Activated CD4-positive, alpha-beta T cell treated with anti-CD3 and anti-CD28 coated beads, Interleukin-2, amount 10 ng/mL, durations not matched to agents 7 days and 5 days (primary cell): ENCODE data around the gene FRAT1. TPM values are rescaled to one million over a fixed set of nuclear protein-coding genes. Genes with fewer than 3 reads are reported as not detected.

Source experiments
- CTCF ChIA-PET: fragments of 350-600 bp; sonication (Branson Sonifier 250); formaldehyde crosslinking; loops from one replicate; lab custom pipeline; 2021; ENCODE audit warnings: antibody characterized with exemption; lab: Charles Lee
- POLR2A ChIA-PET: fragments of 350-600 bp; sonication (Branson Sonifier 250); formaldehyde crosslinking; loops from one replicate; lab custom pipeline; 2021; ENCODE audit warnings: antibody characterized with exemption; lab: Charles Lee
- DNase-seq: peaks from one replicate; pipeline ENCODE4 v3.0.0-alpha.2; 2020
- H3K27ac Mint-ChIP-seq: one replicate; pipeline ENCODE4 v1.8.0; 2021; ENCODE audit warnings: mild to moderate bottlenecking, moderate library complexity, mixed read lengths
- H3K27me3 Mint-ChIP-seq: one replicate; pipeline ENCODE4 v1.8.0; 2021; ENCODE audit warnings: mixed read lengths
- H3K36me3 Mint-ChIP-seq: one replicate; pipeline ENCODE4 v1.8.0; 2021; ENCODE audit warnings: low read depth, mixed read lengths
- H3K4me1 Mint-ChIP-seq: one replicate; pipeline ENCODE4 v1.8.0; 2021; ENCODE audit warnings: mixed read lengths
- H3K4me3 Mint-ChIP-seq: one replicate; pipeline ENCODE4 v1.8.0; 2021; ENCODE audit warnings: mild to moderate bottlenecking, moderate library complexity, mixed read lengths
- H3K9me3 Mint-ChIP-seq: one replicate; pipeline ENCODE4 v1.8.0; 2021; ENCODE audit warnings: mixed read lengths
- total RNA-seq, 2 experiments: library from RNA; stranded (reverse); gene quantifications; one replicate each; pipeline ENCODE4 v1.2.3, GENCODE V29; 2021

Gene FRAT1
- total RNA-seq, 2 experiments from 2014 or later: 5.8 to 6.2 TPM

DNA sequence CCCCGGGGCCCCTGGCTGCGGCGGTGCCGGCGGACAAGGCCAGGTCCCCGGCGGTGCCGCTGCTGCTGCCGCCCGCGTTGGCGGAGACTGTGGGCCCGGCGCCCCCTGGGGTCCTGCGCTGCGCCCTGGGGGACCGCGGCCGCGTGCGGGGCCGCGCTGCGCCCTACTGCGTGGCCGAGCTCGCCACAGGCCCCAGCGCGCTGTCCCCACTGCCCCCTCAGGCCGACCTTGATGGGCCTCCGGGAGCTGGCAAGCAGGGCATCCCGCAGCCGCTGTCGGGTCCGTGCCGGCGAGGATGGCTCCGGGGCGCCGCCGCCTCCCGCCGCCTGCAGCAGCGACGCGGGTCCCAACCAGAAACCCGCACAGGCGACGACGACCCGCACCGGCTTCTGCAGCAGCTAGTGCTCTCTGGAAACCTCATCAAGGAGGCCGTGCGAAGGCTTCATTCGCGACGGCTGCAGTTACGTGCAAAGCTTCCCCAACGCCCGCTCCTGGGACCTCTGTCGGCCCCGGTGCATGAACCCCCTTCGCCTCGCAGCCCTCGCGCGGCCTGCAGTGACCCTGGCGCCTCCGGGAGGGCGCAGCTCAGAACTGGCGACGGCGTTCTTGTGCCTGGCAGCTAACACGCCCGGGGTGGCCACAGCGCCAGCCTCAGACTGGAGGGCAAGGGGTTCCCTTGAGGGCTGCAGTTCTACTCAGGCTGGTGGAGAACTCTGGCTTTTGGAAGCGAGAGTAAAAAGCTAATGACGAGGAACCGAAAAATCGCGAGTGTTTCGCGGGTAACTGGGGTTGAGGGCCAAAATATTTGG is 804 bp downstream of the FRAT1 start:
- POLR2A ChIA-PET: no interaction called here
- Mint-ChIP-seq H3K9me3 (no peaks in the 10 kb centered on the region), H3K36me3 (peaks cover 2% of the 10 kb centered on the region), H3K4me1 (peaks cover 29% of the 10 kb centered on the region), H3K27ac (peak overlapping the region; percentile 88), H3K4me3 (peak overlapping the region; percentile 80), H3K27me3 (peaks cover 9% of the 10 kb centered on the region)
- CTCF ChIA-PET: interaction anchor here (0.5 to 2.0 kb wide), 8 partner anchors 9 to 81 kb away, joined by 3 to 9 read pairs (median 4); partner anchors contain the start of genes FRAT2 and RRP12
- peak; percentile 54 for DNase-seq

DNA sequence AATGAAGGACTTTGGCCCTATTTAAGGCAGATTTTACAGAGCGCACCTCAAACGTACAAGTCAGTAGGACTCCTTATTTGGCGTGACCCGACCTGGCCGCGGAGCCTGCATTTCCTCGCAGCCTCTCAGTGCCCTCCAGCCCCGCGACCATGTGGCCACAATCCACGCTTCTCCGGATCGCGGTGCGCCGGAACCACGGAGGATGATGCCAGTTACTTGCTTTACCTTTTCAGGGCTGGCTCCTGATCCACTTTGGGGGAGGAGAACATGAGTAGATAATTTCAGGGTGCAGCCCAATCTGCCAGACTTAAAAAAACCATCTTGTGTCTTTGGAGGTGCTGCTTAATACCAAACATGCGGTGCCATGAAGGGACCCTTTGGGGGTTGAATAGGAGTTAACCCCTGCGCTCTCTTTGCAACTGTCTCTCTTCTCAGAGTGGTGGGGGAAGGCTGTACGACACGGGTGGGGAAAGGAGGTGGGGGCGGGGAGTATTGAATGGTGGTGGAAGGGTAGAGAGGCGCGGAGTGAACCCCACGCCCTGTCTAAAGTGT is 1.5 kb downstream of the FRAT1 start:
- ChIA-PET POLR2A (no interaction called here), CTCF (interaction anchor here (1.0 to 2.0 kb wide), 3 partner anchors 8 to 12 kb away, joined by 4 to 9 read pairs (median 5); no protein-coding TSS in a partner anchor)
- Mint-ChIP-seq H3K9me3 (no peaks in the 10 kb centered on the region), H3K4me3 (peak overlapping the region; percentile 80), H3K27me3 (peaks cover 9% of the 10 kb centered on the region), H3K27ac (peak overlapping the region; percentile 88), H3K4me1 (peaks cover 29% of the 10 kb centered on the region), H3K36me3 (peaks cover 2% of the 10 kb centered on the region)
- DNase-seq: peak; percentile 18

DNA sequence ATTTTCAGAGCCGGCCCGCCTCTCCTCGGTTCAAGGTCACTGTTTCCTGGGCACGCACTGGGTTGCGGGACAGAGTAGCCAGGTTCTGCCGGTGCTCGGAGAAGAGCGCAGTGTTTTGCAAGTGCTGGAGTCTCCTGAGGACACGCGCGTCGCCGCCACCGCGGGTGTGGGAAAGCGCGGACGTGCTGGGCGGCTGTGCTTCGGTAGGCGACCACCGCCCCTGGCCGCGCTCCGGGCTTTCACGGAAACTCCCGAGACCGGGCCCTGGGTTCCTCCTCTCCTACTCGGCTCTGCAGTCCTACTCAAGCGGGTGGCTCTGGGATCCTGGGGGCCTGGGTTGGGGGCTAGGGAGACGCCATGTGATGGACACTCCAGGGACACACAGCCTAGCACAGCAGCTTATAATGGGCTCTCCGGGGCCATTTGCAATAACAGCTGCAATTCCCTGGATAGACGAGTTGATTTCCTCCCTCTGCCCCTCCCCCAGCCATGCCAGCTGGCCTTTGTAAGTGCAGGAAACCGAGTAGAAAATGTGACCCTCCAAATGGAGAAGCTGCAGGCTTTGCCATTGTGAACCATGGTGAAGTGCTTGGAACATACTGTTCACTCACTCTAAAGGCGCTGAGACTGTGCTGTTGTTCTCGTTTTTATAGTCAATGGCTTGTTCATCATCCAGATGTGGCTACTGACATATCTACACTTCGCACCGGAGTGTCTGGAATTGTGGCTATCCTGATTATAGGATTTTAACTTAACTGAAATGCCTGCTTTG is 2.1 kb downstream of the FRAT1 start:
- Mint-ChIP-seq H3K4me3 (peak overlapping the region; percentile 80), H3K9me3 (no peaks in the 10 kb centered on the region), H3K27ac (peak overlapping the region; percentile 88), H3K36me3 (peaks cover 2% of the 10 kb centered on the region), H3K4me1 (peaks cover 31% of the 10 kb centered on the region), H3K27me3 (peaks cover 9% of the 10 kb centered on the region)
- DNase-seq: no peak
- POLR2A ChIA-PET: interaction anchor here (0.6 kb wide), 1 partner anchor 21 kb away, joined by 6 read pairs; no protein-coding TSS in a partner anchor
- CTCF ChIA-PET: interaction anchor here (0.7 to 0.8 kb wide), 2 partner anchors 110 to 120 kb away, joined by 3 read pairs; no protein-coding TSS in a partner anchor

DNA sequence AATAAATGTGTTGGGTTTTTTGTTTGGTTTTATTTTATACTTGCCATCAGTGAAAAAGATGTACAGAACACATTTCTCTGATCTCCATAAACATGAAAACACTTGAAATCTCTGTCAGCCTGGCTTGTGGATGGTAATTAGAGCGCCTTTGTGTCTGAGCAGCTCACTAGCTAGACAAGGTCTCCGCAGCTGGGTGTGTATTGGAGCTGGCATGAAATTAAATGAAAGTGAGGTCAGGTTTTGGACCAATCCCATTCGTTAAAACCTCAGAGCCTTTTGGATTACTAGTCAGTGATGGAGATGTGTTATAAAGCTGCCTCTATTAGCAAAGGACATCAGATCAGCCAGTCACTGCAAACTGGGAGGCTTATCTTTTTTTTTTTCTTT is 2.7 kb downstream of the FRAT1 start:
- Mint-ChIP-seq H3K4me3 (peak overlapping the region; percentile 34), H3K9me3 (no peaks in the 10 kb centered on the region), H3K27me3 (peaks cover 9% of the 10 kb centered on the region), H3K27ac (no peak overlapping the region), H3K4me1 (peaks cover 37% of the 10 kb centered on the region), H3K36me3 (peaks cover 2% of the 10 kb centered on the region)
- ChIA-PET POLR2A (interaction anchor here (0.6 kb wide), 1 partner anchor 21 kb away, joined by 6 read pairs; no protein-coding TSS in a partner anchor), CTCF (interaction anchor here (0.7 to 0.8 kb wide), 2 partner anchors 109 to 120 kb away, joined by 3 read pairs; no protein-coding TSS in a partner anchor)
- DNase-seq: no peak

DNA sequence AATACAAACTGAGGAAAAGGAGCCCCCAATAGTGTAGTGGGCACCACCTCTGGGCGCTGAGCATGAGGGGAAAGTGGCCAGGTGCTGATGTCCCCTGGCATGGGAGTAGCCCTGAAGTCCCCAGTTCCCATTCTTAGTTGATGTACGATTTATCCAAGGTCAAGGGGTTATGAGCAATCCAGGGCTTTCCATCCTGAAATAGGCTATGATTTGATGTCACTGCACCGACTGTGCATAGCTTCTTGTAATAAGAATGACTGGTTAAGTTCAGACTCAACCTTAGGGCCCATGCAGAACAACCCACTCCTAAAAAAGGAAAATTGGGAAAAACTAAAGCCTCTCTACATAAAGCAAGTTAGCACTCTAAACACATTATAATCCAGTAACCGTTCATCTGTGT is 4.4 kb downstream of the FRAT1 start:
- no peak overlapping the region for H3K27ac Mint-ChIP-seq
- no peak for DNase-seq
- H3K9me3 Mint-ChIP-seq: no peaks in the 10 kb centered on the region
- H3K4me1 Mint-ChIP-seq: peaks cover 46% of the 10 kb centered on the region
- CTCF ChIA-PET: no interaction called here
- no peak overlapping the region for H3K4me3 Mint-ChIP-seq
- peaks cover 9% of the 10 kb centered on the region for H3K27me3 Mint-ChIP-seq
- POLR2A ChIA-PET: no interaction called here
- H3K36me3 Mint-ChIP-seq: peaks cover 4% of the 10 kb centered on the region

DNA sequence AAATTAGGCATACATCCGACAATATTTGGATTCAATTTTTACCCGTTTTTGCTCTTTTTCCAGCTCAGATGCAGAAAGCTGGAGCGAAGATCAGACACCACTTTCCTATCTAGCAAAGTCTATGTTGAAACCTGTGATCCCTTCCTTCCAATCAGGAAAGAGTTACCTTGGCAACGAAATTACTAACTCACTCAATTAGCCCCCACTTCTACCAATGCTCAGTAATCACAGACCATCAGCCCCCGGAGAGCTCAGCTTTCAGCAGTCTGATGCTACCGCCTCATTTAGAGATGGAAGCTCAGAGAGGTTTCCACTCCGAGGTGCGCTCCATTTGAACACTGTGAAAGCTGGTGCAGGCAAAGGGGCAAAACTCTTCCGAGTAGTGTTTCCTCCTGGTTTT is 6.7 kb downstream of the FRAT1 start:
- no peak overlapping the region for H3K27ac Mint-ChIP-seq
- CTCF ChIA-PET: interaction anchor here (1.2 kb wide), 1 partner anchor 10 kb away, joined by 6 read pairs; no protein-coding TSS in a partner anchor
- POLR2A ChIA-PET: no interaction called here
- H3K36me3 Mint-ChIP-seq: peaks cover 9% of the 10 kb centered on the region
- no peaks in the 10 kb centered on the region for H3K9me3 Mint-ChIP-seq
- peaks cover 5% of the 10 kb centered on the region for H3K27me3 Mint-ChIP-seq
- DNase-seq: no peak
- peaks cover 49% of the 10 kb centered on the region for H3K4me1 Mint-ChIP-seq
- no peak overlapping the region for H3K4me3 Mint-ChIP-seq

DNA sequence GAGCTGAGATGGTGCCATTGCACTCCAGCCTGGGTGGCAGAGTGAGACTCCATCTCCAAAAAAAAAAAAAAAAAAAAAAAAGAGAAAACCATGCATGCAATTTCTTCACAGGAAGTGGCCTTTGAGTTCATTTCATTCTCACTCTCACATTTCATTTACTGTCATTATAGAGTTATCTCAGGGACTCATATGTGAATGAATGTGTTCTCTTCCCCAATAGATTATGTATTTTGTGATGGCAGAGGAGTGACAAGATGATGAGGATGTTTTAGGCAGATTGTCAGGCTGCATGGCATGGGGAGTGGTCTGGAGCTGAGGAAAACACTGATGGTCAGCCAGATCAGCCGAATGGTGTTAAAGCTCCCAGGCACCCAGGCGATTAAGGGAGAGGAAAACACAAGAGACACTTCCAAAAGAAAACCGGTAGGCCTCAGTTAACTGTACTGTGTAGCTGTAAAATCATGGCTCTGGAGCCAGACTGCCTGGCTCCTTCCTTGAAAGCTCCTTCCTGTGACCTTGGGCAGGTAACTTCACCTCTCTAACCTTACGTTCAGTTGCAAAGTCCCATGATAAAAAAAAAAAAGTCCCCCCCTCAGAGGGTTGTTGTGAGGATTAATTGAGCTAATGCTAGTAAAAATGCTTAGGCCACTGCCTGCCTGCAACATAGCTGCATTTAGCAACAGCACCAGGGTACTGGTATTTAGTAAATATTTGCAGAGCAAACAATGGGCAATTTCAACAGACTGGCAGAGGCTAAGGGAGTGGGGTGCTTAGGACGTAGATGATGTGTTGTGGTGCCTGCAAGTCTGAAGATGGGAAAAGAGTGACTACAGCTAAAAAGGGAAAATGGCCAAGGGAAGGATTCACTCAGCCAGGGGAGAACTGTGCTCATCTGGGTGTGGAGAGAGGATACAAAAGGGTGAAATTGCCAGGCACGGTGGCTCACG is 8.6 kb downstream of the FRAT1 start:
- peaks cover 52% of the 10 kb centered on the region for H3K4me1 Mint-ChIP-seq
- no peak for DNase-seq
- ChIA-PET POLR2A (no interaction called here), CTCF (interaction anchor here (0.6 to 2.4 kb wide), 4 partner anchors 8 to 510 kb away, joined by 3 to 9 read pairs (median 4); partner anchors contain the start of gene FRAT1)
- no peak overlapping the region for H3K4me3 Mint-ChIP-seq
- H3K27ac Mint-ChIP-seq: peak overlapping the region; percentile 28
- H3K9me3 Mint-ChIP-seq: no peaks in the 10 kb centered on the region
- peaks cover 21% of the 10 kb centered on the region for H3K36me3 Mint-ChIP-seq
- no peaks in the 10 kb centered on the region for H3K27me3 Mint-ChIP-seq

DNA sequence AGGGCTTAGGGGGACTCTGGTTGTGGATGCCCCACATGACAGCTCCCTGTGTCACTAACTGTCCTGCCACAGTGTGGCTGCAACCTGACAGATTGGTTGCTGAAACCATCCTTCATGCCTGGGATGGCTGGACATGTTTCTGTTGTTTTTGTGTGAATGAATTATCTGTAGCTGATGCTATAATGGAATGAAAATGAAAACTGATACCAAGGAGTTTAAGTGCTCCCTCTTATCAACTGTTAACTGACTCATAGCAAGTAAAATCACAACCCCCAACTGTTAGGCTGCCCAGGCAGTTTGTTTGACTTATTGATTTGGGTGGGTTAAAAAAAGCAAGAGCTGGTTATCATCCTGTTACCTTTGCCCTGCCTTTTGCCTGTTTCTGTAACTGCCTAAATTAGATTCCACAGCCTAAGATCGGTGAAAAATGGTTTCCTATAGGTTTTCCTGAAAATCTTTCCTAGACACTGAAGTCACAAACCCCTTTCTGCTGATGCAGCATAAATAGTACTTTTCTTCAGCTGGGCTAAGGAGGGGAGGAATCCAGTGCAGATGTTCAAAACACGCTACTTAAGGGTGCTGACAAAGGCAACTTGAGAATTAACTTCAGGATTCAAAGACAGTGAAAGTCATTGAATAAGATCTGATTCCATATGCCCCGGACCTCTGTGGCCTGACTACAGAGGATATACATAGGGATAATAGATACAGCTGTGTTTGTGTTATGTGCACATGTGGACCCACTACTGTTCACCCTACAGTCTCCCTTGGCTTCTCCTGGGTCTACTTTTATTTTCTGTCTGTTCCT is 9.8 kb downstream of the FRAT1 start:
- Mint-ChIP-seq H3K4me1 (peaks cover 62% of the 10 kb centered on the region), H3K4me3 (no peak overlapping the region), H3K27me3 (no peaks in the 10 kb centered on the region), H3K36me3 (peaks cover 29% of the 10 kb centered on the region), H3K27ac (no peak overlapping the region), H3K9me3 (no peaks in the 10 kb centered on the region)
- POLR2A ChIA-PET: interaction anchor here (0.8 kb wide), 1 partner anchor 521 kb away, joined by 3 read pairs; the partner anchor contains the start of gene GOLGA7B
- DNase-seq: no peak
- CTCF ChIA-PET: interaction anchor here (2.4 kb wide), 1 partner anchor 9 kb away, joined by 9 read pairs; the partner anchor contains the start of gene FRAT1

DNA sequence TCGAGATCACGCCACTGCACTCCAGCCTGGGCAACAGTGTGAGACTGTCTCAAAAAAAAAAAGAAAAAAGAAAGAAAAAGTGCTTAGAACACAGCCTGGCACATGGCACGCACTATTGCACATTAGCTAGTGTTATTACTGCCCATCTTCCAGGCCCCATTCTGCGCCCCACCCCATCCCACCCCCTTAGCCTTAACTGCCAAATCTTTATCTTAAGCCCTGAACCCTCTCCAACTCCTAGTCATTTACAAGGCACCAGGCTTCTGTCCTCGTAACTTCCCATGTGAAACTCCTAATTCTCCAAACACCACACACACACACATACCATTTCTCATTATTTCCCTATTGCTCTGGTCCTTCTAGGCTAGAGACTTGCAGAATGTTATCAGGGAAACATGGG is 10.7 kb downstream of the FRAT1 start:
- Mint-ChIP-seq H3K4me1 (peaks cover 62% of the 10 kb centered on the region), H3K36me3 (peaks cover 29% of the 10 kb centered on the region), H3K27ac (no peak overlapping the region), H3K9me3 (no peaks in the 10 kb centered on the region), H3K27me3 (no peaks in the 10 kb centered on the region), H3K4me3 (no peak overlapping the region)
- CTCF ChIA-PET: interaction anchor here (0.6 to 2.4 kb wide), 3 partner anchors 10 to 13 kb away, joined by 3 to 9 read pairs (median 6); partner anchors contain the start of gene FRAT1
- DNase-seq: no peak
- POLR2A ChIA-PET: no interaction called here

DNA sequence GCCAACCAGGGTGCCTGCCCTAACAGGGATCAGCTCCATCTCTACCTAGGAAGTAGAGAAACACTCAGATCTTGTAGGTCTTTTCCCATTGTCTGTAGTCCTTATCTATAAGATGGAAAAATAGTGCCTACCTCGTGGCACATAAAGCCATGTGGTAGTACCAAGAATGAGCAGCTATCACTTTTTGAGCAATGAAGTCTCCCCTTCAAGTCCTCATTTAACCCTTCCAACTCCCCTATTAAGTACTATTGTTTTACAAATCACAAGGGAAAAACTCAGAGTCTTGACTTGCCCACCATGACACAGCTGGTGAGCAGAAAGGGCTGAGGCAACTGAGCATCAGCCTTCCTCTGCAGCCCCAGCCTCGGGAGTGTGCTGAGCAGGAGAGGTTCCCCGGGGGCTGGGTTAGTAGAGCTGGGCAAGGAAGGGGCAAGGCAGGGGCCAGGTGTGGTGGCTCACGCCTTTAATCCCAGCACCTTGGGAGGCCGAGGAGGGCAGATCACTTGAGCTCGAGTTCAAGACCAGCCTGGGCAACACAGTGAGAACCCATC is 12.2 kb downstream of the FRAT1 start:
- Mint-ChIP-seq H3K27ac (peak overlapping the region; percentile 76), H3K4me1 (peaks cover 64% of the 10 kb centered on the region), H3K27me3 (peaks cover 4% of the 10 kb centered on the region), H3K4me3 (no peak overlapping the region), H3K9me3 (no peaks in the 10 kb centered on the region), H3K36me3 (peaks cover 29% of the 10 kb centered on the region)
- DNase-seq: no peak
- CTCF ChIA-PET: interaction anchor here (1.1 to 1.6 kb wide), 3 partner anchors 11 to 61 kb away, joined by 3 to 4 read pairs (median 4); partner anchors contain the start of gene FRAT1
- POLR2A ChIA-PET: interaction anchor here (0.5 to 0.6 kb wide), 2 partner anchors 102 to 203 kb away, joined by 3 to 8 read pairs; no protein-coding TSS in a partner anchor
